HEK293 (cell line): Measurements from ENCODE around the gene PTP4A1.

Experiments used
- MEIS1 ChIP-seq: sonication (generic); formaldehyde crosslinking; IDR thresholded peaks from 2 replicates; pipeline ENCODE4 v1.8.1; 2022; ENCODE audit warnings: missing genetic modification reagents, mild to moderate bottlenecking, borderline replicate concordance
- MZF1 ChIP-seq: fragments of 450-650 bp; formaldehyde crosslinking; IDR thresholded peaks from 2 replicates; pipeline ENCODE4 v1.5.1; 2017; ENCODE audit warnings: missing biosample characterization, missing genetic modification characterization, borderline replicate concordance
- PRDM1 ChIP-seq: fragments of 450-650 bp; formaldehyde crosslinking; IDR thresholded peaks from 2 replicates; pipeline ENCODE4; 2016; ENCODE audit warnings: missing biosample characterization, missing genetic modification characterization
- PRDM10 ChIP-seq: fragments of 450-650 bp; formaldehyde crosslinking; IDR thresholded peaks from 2 replicates; pipeline ENCODE4 v1.5.1; 2016; ENCODE audit warnings: missing biosample characterization, missing genetic modification characterization
- RBAK ChIP-seq: fragments of 450-650 bp; formaldehyde crosslinking; IDR thresholded peaks from 2 replicates; pipeline ENCODE4 v1.5.1; 2016; ENCODE audit warnings: missing biosample characterization, missing genetic modification characterization
- ZBTB1 ChIP-seq: fragments of 450-650 bp; formaldehyde crosslinking; IDR thresholded peaks from 2 replicates; pipeline ENCODE4 v1.5.1; 2016; ENCODE audit warnings: missing biosample characterization, missing genetic modification characterization
- ZBTB11 ChIP-seq: fragments of 450-650 bp; formaldehyde crosslinking; conservative IDR thresholded peaks from 2 replicates; pipeline ENCODE4 v1.5.1; 2016; ENCODE audit warnings: low read depth, missing biosample characterization, missing genetic modification characterization
- ZFHX2 ChIP-seq: fragments of 450-650 bp; formaldehyde crosslinking; conservative IDR thresholded peaks from 2 replicates; pipeline ENCODE4 v1.5.1; 2016; ENCODE audit warnings: missing biosample characterization, missing genetic modification characterization
- ZFP37 ChIP-seq: fragments of 450-650 bp; formaldehyde crosslinking; IDR thresholded peaks from 2 replicates; pipeline ENCODE4 v1.5.1; 2016; ENCODE audit warnings: missing biosample characterization, missing genetic modification characterization
- ZFP69B ChIP-seq: fragments of 450-650 bp; formaldehyde crosslinking; IDR thresholded peaks from 2 replicates; pipeline ENCODE4 v1.5.1; 2016; ENCODE audit warnings: missing biosample characterization, missing genetic modification characterization
- ZNF133 ChIP-seq: fragments of 450-650 bp; formaldehyde crosslinking; IDR thresholded peaks from 2 replicates; pipeline ENCODE4 v1.5.1; 2016; ENCODE audit warnings: missing biosample characterization, missing genetic modification characterization
- ZNF140 ChIP-seq: fragments of 450-650 bp; formaldehyde crosslinking; IDR thresholded peaks from 2 replicates; pipeline ENCODE4 v1.5.1; 2016; ENCODE audit warnings: missing biosample characterization, missing genetic modification characterization
- ZNF16 ChIP-seq: fragments of 450-650 bp; formaldehyde crosslinking; IDR thresholded peaks from 2 replicates; pipeline ENCODE4 v1.5.1; 2016; ENCODE audit warnings: low read depth, missing biosample characterization, missing genetic modification characterization
- ZNF223 ChIP-seq: fragments of 450-650 bp; formaldehyde crosslinking; IDR thresholded peaks from 2 replicates; pipeline ENCODE4 v1.5.1; 2016; ENCODE audit warnings: missing biosample characterization, missing genetic modification characterization
- ZNF24 ChIP-seq: fragments of 450-650 bp; formaldehyde crosslinking; IDR thresholded peaks from 2 replicates; pipeline ENCODE4 v1.5.1; 2016; ENCODE audit warnings: missing biosample characterization, missing genetic modification characterization
- ZNF350 ChIP-seq: fragments of 450-650 bp; formaldehyde crosslinking; IDR thresholded peaks from 2 replicates; pipeline ENCODE4 v1.5.0; 2017; ENCODE audit warnings: missing biosample characterization, mild to moderate bottlenecking, missing genetic modification characterization
- ZNF354C ChIP-seq: fragments of 450-650 bp; formaldehyde crosslinking; IDR thresholded peaks from 2 replicates; pipeline ENCODE4 v1.5.1; 2016; ENCODE audit warnings: missing biosample characterization, missing genetic modification characterization, low read depth, borderline replicate concordance
- ZNF426 ChIP-seq: fragments of 450-650 bp; formaldehyde crosslinking; IDR thresholded peaks from 2 replicates; pipeline ENCODE4 v1.5.1; 2017; ENCODE audit warnings: missing biosample characterization, missing genetic modification characterization, mild to moderate bottlenecking, inconsistent platforms, moderate library complexity
- ZNF514 ChIP-seq: fragments of 450-650 bp; formaldehyde crosslinking; IDR thresholded peaks from 2 replicates; pipeline ENCODE4 v1.5.1; 2016; ENCODE audit warnings: missing biosample characterization, missing genetic modification characterization
- ZNF544 ChIP-seq: fragments of 450-650 bp; formaldehyde crosslinking; IDR thresholded peaks from 2 replicates; pipeline ENCODE4 v1.5.0; 2017; ENCODE audit warnings: missing biosample characterization, missing genetic modification characterization
- ZNF548 ChIP-seq: fragments of 450-650 bp; formaldehyde crosslinking; IDR thresholded peaks from 2 replicates; pipeline ENCODE4 v1.5.1; 2016; ENCODE audit warnings: missing biosample characterization, missing genetic modification characterization
- ZNF624 ChIP-seq: fragments of 450-650 bp; formaldehyde crosslinking; IDR thresholded peaks from 2 replicates; pipeline ENCODE4 v1.5.1; 2017; ENCODE audit warnings: missing biosample characterization, missing genetic modification characterization
- ZNF629 ChIP-seq: fragments of 450-650 bp; formaldehyde crosslinking; IDR thresholded peaks from 2 replicates; pipeline ENCODE4 v1.5.1; 2017; ENCODE audit warnings: missing biosample characterization, missing genetic modification characterization
- ZNF658 ChIP-seq: fragments of 450-650 bp; formaldehyde crosslinking; IDR thresholded peaks from 2 replicates; pipeline ENCODE4; 2016; ENCODE audit warnings: missing biosample characterization, missing genetic modification characterization
- ZNF747 ChIP-seq: fragments of 450-650 bp; formaldehyde crosslinking; IDR thresholded peaks from 2 replicates; pipeline ENCODE4 v1.5.1; 2016; ENCODE audit warnings: missing biosample characterization, missing genetic modification characterization
- ZNF791 ChIP-seq: fragments of 450-650 bp; formaldehyde crosslinking; IDR thresholded peaks from 2 replicates; pipeline ENCODE4 v1.5.1; 2016; ENCODE audit warnings: missing biosample characterization, missing genetic modification characterization
- TF ChIP-seq, protein P1 (sequence below): fragments of 450-650 bp; IDR thresholded peaks from 2 replicates; pipeline ENCODE4 v1.5.1; 2018; ENCODE audit warnings: missing biosample characterization, mild to moderate bottlenecking, missing genetic modification characterization
- TF ChIP-seq, protein P2 (sequence below): fragments of 450-650 bp; formaldehyde crosslinking; IDR thresholded peaks from 2 replicates; pipeline ENCODE4 v1.5.1; 2016; ENCODE audit warnings: missing biosample characterization, missing genetic modification characterization

The PTP4A1 gene

DNA sequence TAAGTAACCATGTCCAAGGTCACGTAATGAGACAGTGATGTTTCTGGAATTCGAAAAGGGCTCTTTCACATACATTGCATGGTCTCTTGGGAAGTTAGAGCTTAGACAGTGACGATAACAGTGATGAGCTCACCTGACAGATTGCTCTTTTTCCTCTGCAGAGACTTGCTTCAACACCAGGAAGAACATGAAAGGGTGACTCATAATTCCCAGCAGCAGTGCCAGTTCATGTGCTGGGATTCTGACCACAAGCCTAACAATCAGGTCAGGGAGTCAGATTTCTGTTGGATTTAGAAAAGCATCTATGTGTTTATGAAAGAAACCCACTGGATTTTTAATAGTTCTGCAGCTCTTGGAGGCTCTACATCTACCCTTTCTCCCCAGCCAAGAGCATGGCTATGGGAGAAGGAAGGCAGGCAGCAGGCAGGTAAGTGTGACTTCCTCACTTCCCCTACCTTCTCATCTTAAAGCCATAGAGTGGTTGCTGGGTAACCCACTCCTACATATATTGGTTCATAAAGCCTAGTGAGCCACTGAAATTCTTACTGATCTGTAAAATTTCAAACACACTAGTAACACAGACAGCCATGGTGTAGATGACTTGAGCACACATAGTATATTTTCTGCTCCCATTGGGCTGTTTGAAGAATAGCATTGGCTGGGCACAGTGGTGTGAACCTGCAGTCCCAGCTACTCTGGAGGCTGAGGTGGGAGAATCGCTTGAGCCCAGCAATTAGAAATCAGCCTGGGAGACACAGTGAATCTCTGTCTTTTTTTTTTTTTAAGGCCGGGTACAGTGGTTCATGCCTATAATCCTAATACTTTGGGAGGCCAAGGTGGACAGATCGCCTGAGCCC lies 44.4 kb upstream of the PTP4A1 start (continued):
- TF ChIP-seq, protein P1, sequence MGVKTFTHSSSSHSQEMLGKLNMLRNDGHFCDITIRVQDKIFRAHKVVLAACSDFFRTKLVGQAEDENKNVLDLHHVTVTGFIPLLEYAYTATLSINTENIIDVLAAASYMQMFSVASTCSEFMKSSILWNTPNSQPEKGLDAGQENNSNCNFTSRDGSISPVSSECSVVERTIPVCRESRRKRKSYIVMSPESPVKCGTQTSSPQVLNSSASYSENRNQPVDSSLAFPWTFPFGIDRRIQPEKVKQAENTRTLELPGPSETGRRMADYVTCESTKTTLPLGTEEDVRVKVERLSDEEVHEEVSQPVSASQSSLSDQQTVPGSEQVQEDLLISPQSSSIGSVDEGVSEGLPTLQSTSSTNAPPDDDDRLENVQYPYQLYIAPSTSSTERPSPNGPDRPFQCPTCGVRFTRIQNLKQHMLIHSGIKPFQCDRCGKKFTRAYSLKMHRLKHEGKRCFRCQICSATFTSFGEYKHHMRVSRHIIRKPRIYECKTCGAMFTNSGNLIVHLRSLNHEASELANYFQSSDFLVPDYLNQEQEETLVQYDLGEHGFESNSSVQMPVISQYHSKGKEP (tag by site-specific recombination): no peak
- 0 out of 2 replicates have a peak, but pooled peaks have one; percentile 20 for TF ChIP-seq RBAK
- TF ChIP-seq ZNF24 (tag by site-specific recombination): peak; percentile 46; the same call in 1 of the 2 replicates
- no peak for TF ChIP-seq ZNF223 (tag by site-specific recombination)
- TF ChIP-seq ZFP69B (tag by site-specific recombination): no peak; the same call in 1 of the 2 replicates
- TF ChIP-seq ZNF548 (tag by site-specific recombination): no peak
- no peak; the same call in 1 of the 2 replicates for TF ChIP-seq PRDM1 (tag by site-specific recombination)
- 0 out of 2 replicates have a peak, but pooled peaks have one; percentile 18 for TF ChIP-seq PRDM10 (tag by site-specific recombination)
- TF ChIP-seq ZNF747 (tag by site-specific recombination): no peak
- no peak for TF ChIP-seq ZNF133 (tag by site-specific recombination)
- TF ChIP-seq ZNF426 (tag by site-specific recombination): no peak
- TF ChIP-seq ZNF624 (tag by site-specific recombination): no peak
- TF ChIP-seq ZBTB11 (tag by site-specific recombination): no peak
- no peak for TF ChIP-seq MEIS1 (CRISPR knock-in tag)
- TF ChIP-seq ZFP37 (tag by site-specific recombination): 0 out of 2 replicates have a peak, but pooled peaks have one; percentile 19
- TF ChIP-seq ZNF350 (tag by site-specific recombination): no peak
- TF ChIP-seq MZF1 (tag by site-specific recombination): no peak
- TF ChIP-seq ZNF658 (tag by site-specific recombination): no peak
- no peak for TF ChIP-seq ZNF16 (tag by site-specific recombination)
- no peak for TF ChIP-seq ZFHX2
- peak; percentile 87 for TF ChIP-seq ZNF629 (tag by site-specific recombination)
- no peak for TF ChIP-seq ZNF140 (tag by site-specific recombination)
- TF ChIP-seq ZNF514 (tag by site-specific recombination): no peak
- TF ChIP-seq ZNF354C (tag by site-specific recombination): no peak
- TF ChIP-seq, protein P2, sequence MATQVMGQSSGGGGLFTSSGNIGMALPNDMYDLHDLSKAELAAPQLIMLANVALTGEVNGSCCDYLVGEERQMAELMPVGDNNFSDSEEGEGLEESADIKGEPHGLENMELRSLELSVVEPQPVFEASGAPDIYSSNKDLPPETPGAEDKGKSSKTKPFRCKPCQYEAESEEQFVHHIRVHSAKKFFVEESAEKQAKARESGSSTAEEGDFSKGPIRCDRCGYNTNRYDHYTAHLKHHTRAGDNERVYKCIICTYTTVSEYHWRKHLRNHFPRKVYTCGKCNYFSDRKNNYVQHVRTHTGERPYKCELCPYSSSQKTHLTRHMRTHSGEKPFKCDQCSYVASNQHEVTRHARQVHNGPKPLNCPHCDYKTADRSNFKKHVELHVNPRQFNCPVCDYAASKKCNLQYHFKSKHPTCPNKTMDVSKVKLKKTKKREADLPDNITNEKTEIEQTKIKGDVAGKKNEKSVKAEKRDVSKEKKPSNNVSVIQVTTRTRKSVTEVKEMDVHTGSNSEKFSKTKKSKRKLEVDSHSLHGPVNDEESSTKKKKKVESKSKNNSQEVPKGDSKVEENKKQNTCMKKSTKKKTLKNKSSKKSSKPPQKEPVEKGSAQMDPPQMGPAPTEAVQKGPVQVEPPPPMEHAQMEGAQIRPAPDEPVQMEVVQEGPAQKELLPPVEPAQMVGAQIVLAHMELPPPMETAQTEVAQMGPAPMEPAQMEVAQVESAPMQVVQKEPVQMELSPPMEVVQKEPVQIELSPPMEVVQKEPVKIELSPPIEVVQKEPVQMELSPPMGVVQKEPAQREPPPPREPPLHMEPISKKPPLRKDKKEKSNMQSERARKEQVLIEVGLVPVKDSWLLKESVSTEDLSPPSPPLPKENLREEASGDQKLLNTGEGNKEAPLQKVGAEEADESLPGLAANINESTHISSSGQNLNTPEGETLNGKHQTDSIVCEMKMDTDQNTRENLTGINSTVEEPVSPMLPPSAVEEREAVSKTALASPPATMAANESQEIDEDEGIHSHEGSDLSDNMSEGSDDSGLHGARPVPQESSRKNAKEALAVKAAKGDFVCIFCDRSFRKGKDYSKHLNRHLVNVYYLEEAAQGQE (tag by site-specific recombination): no peak
- no peak for TF ChIP-seq ZNF544 (tag by site-specific recombination)
- TF ChIP-seq ZBTB1 (tag by site-specific recombination): no peak
- no peak for TF ChIP-seq ZNF791 (tag by site-specific recombination)
